Body of pancreas (tissue), 4 donors: Measurements from ENCODE around the gene SCN2B. TPM values are rescaled to one million over a fixed set of nuclear protein-coding genes. Genes with fewer than 3 reads are reported as not detected.
A peak's percentile ranks its signal among the peaks of the same experiment; 100 is the strongest.

ENCODE experiments used
- ATAC-seq: fragments of 150-250 bp; one replicate; pipeline ENCODE4 v1.9.1; 2016
- DNase-seq, 4 donors: peaks; one replicate each; pipeline ENCODE4 v3.0.0-alpha.2; 2019
- H3K27ac ChIP-seq, 4 donors: fragments of 200-600 bp; sonication (generic); 1 replicate in 3 of 4; 2 replicates in 1 of 4; pipeline versions ENCODE4 v1.5.1 to v1.6.1; 2016 to 2019; ENCODE audit warnings: mild to moderate bottlenecking in 1 of 4, mixed read lengths in 1 of 4, moderate library complexity in 1 of 4
- H3K27me3 ChIP-seq, 2 donors: fragments of 200-600 bp; sonication (generic); one replicate each; pipeline ENCODE4 v1.6.0; 2016; ENCODE audit warnings: mild to moderate bottlenecking in 1 of 2
- H3K36me3 ChIP-seq, 2 donors: fragments of 200-600 bp; sonication (generic); replicated peaks in 1 of 2; 2 replicates each; pipeline ENCODE4 v1.5.1; 2016; ENCODE audit warnings: low read depth in 2 of 2; ENCODE audit not compliant: insufficient read depth in 1 of 2
- H3K4me1 ChIP-seq: fragments of 200-600 bp; sonication (generic); one replicate; pipeline ENCODE4 v1.6.0; 2016
- H3K4me3 ChIP-seq, 2 donors: fragments of 200-600 bp; sonication (generic); 1 replicate in 1 of 2; 2 replicates in 1 of 2; pipeline ENCODE4 v1.5.1; 2016 to 2019
- H3K9me3 ChIP-seq, 3 donors: fragments of 200-600 bp; sonication (generic); 1 replicate in 2 of 3; 2 replicates in 1 of 3; pipeline ENCODE4 v1.5.1; 2016
- CTCF ChIP-seq, 7 experiments: fragments of 450-650 bp in 4 of 7; fragments of 200-600 bp in 3 of 7; sonication (generic) in 3 of 7; IDR thresholded peaks; one replicate each; pipeline ENCODE4 v1.5.1; 2016 to 2019; ENCODE audit warnings: antibody characterized with exemption in 7 of 7
- POLR2A ChIP-seq, 3 donors: fragments of 450-650 bp; IDR thresholded peaks; one replicate each; pipeline ENCODE4 v1.6.1; 2016; ENCODE audit warnings: antibody characterized with exemption in 3 of 3, mild to moderate bottlenecking in 2 of 3
- whole genome bisulfite sequencing, 2 donors: methylation state at CpG; one replicate each; pipeline ENCODE4 v1.1.5; 2017; 5-methylcytosine and 5-hydroxymethylcytosine counted together
- intact Hi-C: fragments of 100-400 bp; cut with DNase I; formaldehyde crosslinking; loops from one replicate; pipeline ENCODE4 v1.15.1; 2023
- total RNA-seq, 2 donors: library from RNA; depleted of rRNA; stranded (reverse); fragments of >200 nt; gene quantifications; one replicate each; pipeline ENCODE4 v1.1.0, GENCODE V29; 2016

SCN2B gene
- total RNA-seq, 2 donors from 2014 or later = under 0.01 TPM; not detected in 1

GRCh38 chr11:118205606-118206378, 29.4 kb upstream of the SCN2B start:
- Histone ChIP-seq H3K4me3 (no peak overlapping the region), H3K27ac (peak overlapping the region in 1 of 4 donors; percentile 28), H3K4me1 (peaks cover 11% of the 10 kb centered on the region), H3K9me3 (no peaks in the 10 kb centered on the region), H3K36me3 (no peaks in the 10 kb centered on the region), H3K27me3 (no peaks in the 10 kb centered on the region)
- intact Hi-C loops = no loop called here
- 88 to 91% methylated on average over 9 of the region's 9 CpGs for WGBS, 2 donors
- TF ChIP-seq CTCF (IDR thresholded peaks at IDR 0.05) (no peak), POLR2A (IDR thresholded peaks at IDR 0.05) (no peak)
- DNase-seq (no peak), ATAC-seq (no peak)

DNA sequence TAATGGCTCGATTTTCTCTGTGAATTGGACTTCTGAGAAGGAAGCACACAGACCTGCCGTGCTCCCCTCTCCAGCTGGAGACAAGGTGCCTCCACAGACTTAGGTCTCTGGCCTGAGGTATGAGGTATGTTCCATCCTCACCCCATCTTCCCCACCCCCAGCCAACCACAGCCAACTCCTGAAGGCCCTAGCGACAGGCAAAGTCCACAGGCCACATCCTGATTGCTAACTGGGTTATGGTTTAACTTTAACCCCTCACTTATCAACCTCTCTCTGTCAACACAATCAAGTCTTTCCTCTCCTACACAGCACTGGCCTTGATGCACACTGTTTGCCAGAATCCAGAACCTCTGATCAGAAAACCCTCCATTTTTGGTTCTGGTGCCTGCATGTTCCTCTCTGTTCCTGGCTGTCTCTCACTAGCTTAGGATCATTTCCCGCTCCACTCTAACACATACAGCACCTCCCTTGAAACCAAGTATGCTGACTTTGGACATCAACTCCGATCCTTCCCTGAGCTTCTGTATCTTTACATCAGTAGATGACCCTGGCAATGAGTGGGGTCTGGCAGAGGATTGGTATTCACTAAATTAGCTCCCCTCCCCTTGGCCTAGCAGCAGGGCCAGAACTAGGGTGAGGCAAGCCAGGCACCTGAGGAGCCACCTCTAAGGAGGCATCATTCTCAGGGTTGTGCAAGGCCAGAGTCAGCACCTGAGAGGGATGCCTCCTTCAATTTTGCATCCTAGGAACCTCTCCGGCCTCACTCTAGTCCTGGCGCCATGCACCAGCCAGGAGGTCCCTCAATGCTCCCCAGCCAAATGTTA, 26.4 kb upstream of the SCN2B start:
- 61 to 69% methylated on average over 7 of the region's 7 CpGs for WGBS, 2 donors

GRCh38 chr11:118201966-118202365, 25.5 kb upstream of the SCN2B start:
- intact Hi-C loops = loop anchor here (5.0 kb wide), 1 partner anchor 85 kb away; no protein-coding TSS in a partner anchor
- no peak overlapping the region for H3K27ac ChIP-seq
- DNase-seq = no peak

More for the DNA sequence above, 26.4 kb upstream of the SCN2B start:
- H3K4me3 ChIP-seq = no peak overlapping the region
- H3K9me3 ChIP-seq = no peaks in the 10 kb centered on the region
- ATAC-seq = peak; percentile 38
- H3K4me1 ChIP-seq = peaks cover 23% of the 10 kb centered on the region
- intact Hi-C loops = loop anchor here (5.0 kb wide), 1 partner anchor 84 kb away; no protein-coding TSS in a partner anchor
- H3K27me3 ChIP-seq = no peaks in the 10 kb centered on the region
- H3K36me3 ChIP-seq = no peaks in the 10 kb centered on the region
- peak in 3 of 4 donors; percentile 21 to 32 (median 30) for DNase-seq
- peak overlapping the region in 2 of 4 donors; percentile 11 to 12 for H3K27ac ChIP-seq
- TF ChIP-seq POLR2A (IDR thresholded peaks at IDR 0.05) (no peak), CTCF (IDR thresholded peaks at IDR 0.05) (no peak)

More at GRCh38 chr11:118201966-118202365, 25.5 kb upstream of the SCN2B start:
- peaks cover 23% of the 10 kb centered on the region for H3K4me1 ChIP-seq
- no peaks in the 10 kb centered on the region for H3K27me3 ChIP-seq
- WGBS, 2 donors = 83 to 86% methylated on average over 2 of the region's 2 CpGs
- TF ChIP-seq POLR2A (IDR thresholded peaks at IDR 0.05) (no peak), CTCF (IDR thresholded peaks at IDR 0.05) (no peak)
- no peaks in the 10 kb centered on the region for H3K9me3 ChIP-seq
- ATAC-seq = no peak
- no peaks in the 10 kb centered on the region for H3K36me3 ChIP-seq
- no peak overlapping the region for H3K4me3 ChIP-seq
